Neuronal stem cell (in vitro differentiated cells): ENCODE measurements around the gene RHOU.
"Not testable (repeated sequence)": the region's sequence is repeated elsewhere in the genome, so short reads cannot be mapped to it uniquely, and the experiment has no call there.

ENCODE experiments used
- DNase-seq: peaks from one replicate; pipeline ENCODE4 v3.0.0-alpha.2; 2013; ENCODE audit warnings: low spot score
- H2AFZ ChIP-seq: one replicate; pipeline ENCODE4 v1.6.1; 2013; ENCODE audit warnings: mild to moderate bottlenecking, low read length, inconsistent platforms
- H2AK5ac ChIP-seq: 2 replicates; pipeline ENCODE4 v1.6.1; 2013; ENCODE audit warnings: low read depth, mild to moderate bottlenecking, inconsistent platforms, low read length, moderate library complexity, mixed read lengths
- H2BK120ac ChIP-seq: 2 replicates; pipeline ENCODE4 v1.6.1; 2013; ENCODE audit warnings: low read depth, mild to moderate bottlenecking, inconsistent platforms, low read length, moderate library complexity, mixed read lengths
- H2BK12ac ChIP-seq: one replicate; pipeline ENCODE4 v1.6.1; 2013; ENCODE audit warnings: low read length, inconsistent platforms
- H2BK15ac ChIP-seq: 2 replicates; pipeline ENCODE4 v1.6.1; 2013; ENCODE audit warnings: mild to moderate bottlenecking, low read length, inconsistent platforms, mixed read lengths
- H2BK5ac ChIP-seq: one replicate; pipeline ENCODE4 v1.6.1; 2013; ENCODE audit warnings: inconsistent platforms, mild to moderate bottlenecking, low read length, moderate library complexity
- H3K14ac ChIP-seq: one replicate; pipeline ENCODE4 v1.6.1; 2013; ENCODE audit warnings: low read length, inconsistent platforms
- H3K18ac ChIP-seq: 2 replicates; pipeline ENCODE4 v1.6.1; 2013; ENCODE audit warnings: low read length, inconsistent platforms
- H3K23ac ChIP-seq: 2 replicates; pipeline ENCODE4 v1.6.1; 2013; ENCODE audit warnings: low read depth, mild to moderate bottlenecking, mixed read lengths, low read length, inconsistent platforms; ENCODE audit not compliant: poor library complexity
- H3K27ac ChIP-seq: replicated peaks from 3 replicates; pipeline ENCODE4 v1.5.1; 2013; ENCODE audit warnings: low read length, inconsistent platforms
- H3K27me3 ChIP-seq, 3 experiments: 2 replicates each; pipeline ENCODE4 v1.6.1; 2013; ENCODE audit warnings: low read length in 3 of 3, mild to moderate bottlenecking in 2 of 3, inconsistent platforms in 1 of 3, low read depth in 1 of 3, mixed read lengths in 1 of 3, moderate library complexity in 1 of 3; ENCODE audit not compliant: control insufficient read depth in 3 of 3, insufficient read depth in 3 of 3
- H3K36me3 ChIP-seq, 2 donors: replicated peaks in 1 of 2; 2 replicates each; pipeline ENCODE4 v1.6.1; 2013; ENCODE audit warnings: low read length in 2 of 2; ENCODE audit not compliant: control insufficient read depth in 2 of 2, insufficient read depth in 2 of 2
- H3K4ac ChIP-seq: 2 replicates; pipeline ENCODE4 v1.6.1; 2013; ENCODE audit warnings: inconsistent platforms, mild to moderate bottlenecking, low read length, moderate library complexity
- H3K4me1 ChIP-seq, 2 donors: 1 replicate in 1 of 2; 2 replicates in 1 of 2; pipeline ENCODE4 v1.6.1; 2013; ENCODE audit warnings: low read length in 2 of 2, low read depth in 1 of 2; ENCODE audit not compliant: control insufficient read depth in 2 of 2, insufficient read depth in 1 of 2
- H3K4me2 ChIP-seq: one replicate; pipeline ENCODE4 v1.6.1; 2013; ENCODE audit warnings: mild to moderate bottlenecking, low read length, inconsistent platforms; ENCODE audit not compliant: insufficient read depth, poor library complexity, severe bottlenecking
- H3K4me3 ChIP-seq, 2 donors: 2 replicates each; pipeline ENCODE4 v1.5.1; 2013; ENCODE audit warnings: low read length in 2 of 2, mild to moderate bottlenecking in 2 of 2, inconsistent platforms in 1 of 2, moderate library complexity in 1 of 2
- H3K79me1 ChIP-seq: one replicate; pipeline ENCODE4 v1.6.1; 2013; ENCODE audit warnings: low read depth, mild to moderate bottlenecking, inconsistent platforms, low read length, moderate library complexity
- H3K9ac ChIP-seq: one replicate; pipeline ENCODE4 v1.6.1; 2013; ENCODE audit warnings: mild to moderate bottlenecking, low read depth, low read length, inconsistent platforms; ENCODE audit not compliant: poor library complexity
- H3K9me3 ChIP-seq, 2 donors: replicated peaks in 1 of 2; 2 replicates each; pipeline versions ENCODE3 to v1.6.1; 2013; ENCODE audit warnings: low read length in 2 of 2, mild to moderate bottlenecking in 2 of 2, inconsistent platforms in 1 of 2, low read depth in 1 of 2, mixed read lengths in 1 of 2, moderate library complexity in 1 of 2; ENCODE audit not compliant: control insufficient read depth in 2 of 2, insufficient read depth in 1 of 2
- H4K8ac ChIP-seq: one replicate; pipeline ENCODE4 v1.6.1; 2013; ENCODE audit warnings: low read depth, mild to moderate bottlenecking, inconsistent platforms, low read length, moderate library complexity
- H4K91ac ChIP-seq: one replicate; pipeline ENCODE4 v1.6.1; 2013; ENCODE audit warnings: low read length, low read depth, mild to moderate bottlenecking, inconsistent platforms; ENCODE audit not compliant: poor library complexity
- WGBS, 2 donors: extraction: QIAGEN DNeasy Blood & Tissue Kit; methylation state at CpG; one replicate each; pipeline ENCODE4 v1.1.7; 2013; ENCODE audit warnings: missing lambda C conversion rate in 2 of 2, mixed read lengths in 1 of 2; ENCODE audit not compliant: insufficient read length in 2 of 2, insufficient replicate concordance in 1 of 2; ENCODE audit errors: extremely low coverage in 2 of 2; 5-methylcytosine and 5-hydroxymethylcytosine counted together

Gene RHOU

DNA sequence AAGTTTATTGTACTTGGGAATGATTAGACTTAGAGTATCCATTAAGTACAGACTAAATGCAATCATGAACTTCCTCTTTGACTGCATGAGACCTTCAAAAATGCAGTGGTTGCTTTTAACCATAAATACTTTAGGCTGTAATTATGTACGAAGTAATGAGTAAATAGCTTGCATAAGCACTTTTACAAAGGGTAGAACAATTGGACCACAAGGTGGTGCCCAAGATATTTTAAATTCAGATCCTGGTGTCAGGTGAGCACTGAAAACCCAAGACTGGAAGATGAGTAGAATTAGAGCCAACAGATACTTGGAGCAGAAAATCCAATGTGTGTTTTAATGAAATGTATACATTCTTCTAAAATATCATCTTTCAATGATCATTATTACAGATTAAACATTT lies 43.4 kb upstream of the RHOU start:
- no peak overlapping the region for H4K91ac ChIP-seq
- no peak overlapping the region for H4K8ac ChIP-seq
- H3K79me1 ChIP-seq = no peaks in the 10 kb centered on the region
- H3K4ac ChIP-seq = no peak overlapping the region
- no peaks in the 10 kb centered on the region for H3K27me3 ChIP-seq
- no peak overlapping the region for H3K27ac ChIP-seq
- no peak overlapping the region for H3K4me2 ChIP-seq
- no peaks in the 10 kb centered on the region for H3K4me1 ChIP-seq
- no peak overlapping the region for H3K4me3 ChIP-seq
- H2BK15ac ChIP-seq = no peak overlapping the region
- WGBS, 2 donors = no CpG with 5 or more reads among the region's 1 CpG
- no peak overlapping the region for H2BK12ac ChIP-seq
- H2AK5ac ChIP-seq = no peak overlapping the region
- no peak overlapping the region for H3K23ac ChIP-seq
- no peaks in the 10 kb centered on the region for H3K36me3 ChIP-seq
- no peak overlapping the region for H3K18ac ChIP-seq
- no peak overlapping the region for H3K9ac ChIP-seq
- H3K14ac ChIP-seq = no peak overlapping the region
- H2BK5ac ChIP-seq = no peak overlapping the region
- DNase-seq = no peak
- H2BK120ac ChIP-seq = no peak overlapping the region
- no peaks in the 10 kb centered on the region for H3K9me3 ChIP-seq
- no peak overlapping the region for H2AFZ ChIP-seq

DNA sequence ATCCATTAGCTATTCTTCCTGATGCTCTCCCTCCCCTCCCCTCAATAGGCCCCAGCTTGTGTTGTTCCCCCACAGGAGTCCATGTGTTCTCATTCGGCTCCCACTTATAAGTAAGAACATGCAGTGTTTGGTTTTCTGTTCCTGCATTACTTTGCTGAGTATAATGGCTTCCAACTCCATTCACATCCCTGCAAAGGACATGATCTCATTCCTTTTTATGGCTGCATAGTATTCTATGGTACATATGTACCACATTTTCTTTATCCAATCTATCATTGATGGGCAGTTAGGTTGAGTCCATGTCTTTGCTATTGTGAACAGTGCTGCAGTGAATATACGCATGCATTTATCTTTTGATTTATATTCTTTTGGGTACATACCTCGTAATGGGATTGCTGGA lies 40.8 kb upstream of the RHOU start:
- H2BK120ac ChIP-seq, H2AK5ac ChIP-seq, H3K27ac ChIP-seq, H3K27me3 ChIP-seq, H3K36me3 ChIP-seq, H2AFZ ChIP-seq, H3K4me2 ChIP-seq, H3K4me1 ChIP-seq, H3K18ac ChIP-seq, H3K9me3 ChIP-seq, H2BK15ac ChIP-seq, H2BK5ac ChIP-seq, H3K9ac ChIP-seq, DNase-seq, H3K23ac ChIP-seq, H4K91ac ChIP-seq, H3K4me3 ChIP-seq, H3K4ac ChIP-seq, H3K14ac ChIP-seq, H2BK12ac ChIP-seq, H3K79me1 ChIP-seq, H4K8ac ChIP-seq: not testable (repeated sequence)
- WGBS, 2 donors = no CpG with 5 or more reads among the region's 3 CpGs

DNA sequence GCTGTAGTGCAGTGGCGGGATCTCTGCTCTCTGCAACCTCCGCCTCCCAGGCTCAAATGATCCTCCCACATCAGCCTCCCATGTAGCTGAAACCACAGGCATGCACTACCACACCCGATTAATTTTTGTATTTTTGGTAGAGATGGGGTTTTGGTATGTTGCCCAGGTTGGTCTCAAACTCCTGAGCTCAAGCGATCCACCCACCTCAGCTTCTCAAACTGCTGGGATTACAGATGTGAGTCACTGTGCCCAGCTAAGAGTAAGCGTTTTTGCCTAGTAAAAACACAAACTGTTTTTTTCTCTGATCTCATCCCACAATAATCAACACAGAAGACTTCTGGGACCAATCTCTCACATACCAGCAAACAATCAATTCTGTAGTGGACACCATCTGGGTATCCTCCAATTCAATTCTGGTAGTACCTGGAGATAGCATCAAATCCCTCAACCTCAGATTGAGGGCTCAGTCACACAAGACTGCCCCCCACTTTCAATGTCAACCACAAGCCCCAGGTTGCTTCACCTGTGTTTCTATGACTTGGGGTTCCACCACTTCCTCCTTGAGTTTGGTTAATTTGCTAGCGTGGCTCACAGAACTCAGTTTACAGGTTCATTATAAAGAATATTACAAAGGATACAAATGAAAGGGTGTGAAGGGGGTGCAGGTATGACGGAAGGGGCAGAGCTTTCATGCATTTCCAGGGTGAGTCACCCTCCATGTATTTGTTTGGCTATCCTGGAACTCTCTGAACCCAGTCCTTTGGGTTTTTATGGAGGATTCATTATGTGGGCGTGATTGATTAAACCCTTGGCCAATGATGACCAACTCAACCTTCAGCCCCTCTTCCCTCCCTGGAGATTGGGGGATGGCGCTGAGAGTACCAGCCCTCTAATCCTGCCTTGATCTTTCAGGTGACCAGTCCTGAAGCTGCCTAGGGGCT lies 40.0 kb upstream of the RHOU start:
- H2AFZ ChIP-seq = no peak overlapping the region
- no peaks in the 10 kb centered on the region for H3K9me3 ChIP-seq
- no peak overlapping the region for H3K4ac ChIP-seq
- H3K14ac ChIP-seq = no peak overlapping the region
- H2BK15ac ChIP-seq = no peak overlapping the region
- no peak overlapping the region for H4K91ac ChIP-seq
- H4K8ac ChIP-seq = no peak overlapping the region
- H3K36me3 ChIP-seq = no peaks in the 10 kb centered on the region
- no peak overlapping the region for H3K18ac ChIP-seq
- no peaks in the 10 kb centered on the region for H3K4me1 ChIP-seq
- no peak overlapping the region for H3K9ac ChIP-seq
- no peak overlapping the region for H3K23ac ChIP-seq
- H2AK5ac ChIP-seq = no peak overlapping the region
- no peak overlapping the region for H2BK120ac ChIP-seq
- WGBS, 2 donors = no CpG with 5 or more reads among the region's 9 CpGs
- H2BK5ac ChIP-seq = no peak overlapping the region
- no peaks in the 10 kb centered on the region for H3K27me3 ChIP-seq
- no peaks in the 10 kb centered on the region for H3K79me1 ChIP-seq
- H3K27ac ChIP-seq = no peak overlapping the region
- H2BK12ac ChIP-seq = no peak overlapping the region
- DNase-seq = no peak
- H3K4me3 ChIP-seq = no peak overlapping the region
- no peak overlapping the region for H3K4me2 ChIP-seq

DNA sequence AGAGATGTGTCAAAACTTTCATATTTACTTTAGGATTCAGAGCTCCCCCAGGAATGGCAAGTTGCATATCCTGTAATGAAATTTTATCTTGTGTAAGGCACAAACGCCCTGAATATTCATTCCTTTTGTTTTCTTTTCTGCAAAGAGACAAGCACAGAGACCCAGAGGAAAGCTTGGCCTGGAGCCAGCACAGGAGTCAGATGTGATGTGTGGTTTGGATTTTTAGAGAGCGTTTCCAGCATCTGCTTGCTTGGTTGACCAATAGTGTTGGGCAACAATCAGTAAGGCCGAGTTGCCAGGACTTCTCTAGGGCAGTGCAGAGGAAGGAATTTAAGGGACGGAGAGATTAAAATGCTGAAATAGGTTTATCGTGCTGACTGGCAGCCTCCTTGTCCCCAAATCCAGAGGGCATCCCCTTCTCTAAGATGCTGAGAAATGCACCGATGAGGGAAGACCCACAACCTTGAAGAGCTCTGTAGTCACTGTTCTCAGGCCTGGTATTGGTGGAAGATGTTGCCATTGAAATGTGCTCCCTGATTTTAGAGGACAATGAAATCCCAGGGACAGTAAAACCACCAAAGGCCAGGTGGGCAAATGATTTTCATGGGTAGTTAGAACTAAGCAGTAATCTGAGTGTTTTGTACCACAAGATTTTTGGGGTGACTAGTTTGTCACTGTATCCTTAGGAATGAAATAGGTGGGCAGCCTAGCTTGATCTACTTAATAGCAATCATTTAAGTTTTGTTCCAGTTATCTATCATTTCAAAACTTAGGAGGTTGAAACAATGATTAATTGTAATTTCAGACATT lies 37.9 kb upstream of the RHOU start:
- Histone ChIP-seq H3K18ac (no peak overlapping the region), H4K8ac (no peak overlapping the region), H3K79me1 (no peaks in the 10 kb centered on the region), H3K4me3 (no peak overlapping the region), H3K23ac (no peak overlapping the region), H3K4me1 (no peaks in the 10 kb centered on the region), H4K91ac (no peak overlapping the region), H3K36me3 (no peaks in the 10 kb centered on the region), H3K9ac (no peak overlapping the region), H3K27me3 (no peaks in the 10 kb centered on the region), H3K4me2 (no peak overlapping the region), H3K4ac (no peak overlapping the region), H2BK120ac (no peak overlapping the region), H2AK5ac (no peak overlapping the region), H2BK12ac (no peak overlapping the region), H2AFZ (no peak overlapping the region), H3K9me3 (no peaks in the 10 kb centered on the region), H3K27ac (no peak overlapping the region), H3K14ac (no peak overlapping the region), H2BK15ac (no peak overlapping the region), H2BK5ac (no peak overlapping the region)
- no peak for DNase-seq
- no CpG with 5 or more reads among the region's 6 CpGs for WGBS, 2 donors
